CD14-positive monocyte (primary cell): ENCODE measurements around the gene CCDC149. TPM values are rescaled to one million over a fixed set of nuclear protein-coding genes. Genes with fewer than 3 reads are reported as not detected.

Experiments used
- DNase-seq, 3 donors: peaks; one replicate each; pipeline ENCODE4 v3.0.0-alpha.2; 2011 to 2022
- H2AFZ ChIP-seq: 2 replicates; pipeline ENCODE4 v1.6.0; 2012; ENCODE audit warnings: mild to moderate bottlenecking, low read depth, low read length, inconsistent platforms; ENCODE audit not compliant: insufficient read depth, poor library complexity, severe bottlenecking
- H3K27ac ChIP-seq, 2 donors: 1 replicate in 1 of 2; 2 replicates in 1 of 2; pipeline ENCODE4 v1.5.1; 2012 to 2013; ENCODE audit warnings: low read length in 2 of 2, control low read depth in 1 of 2, inconsistent platforms in 1 of 2, low read depth in 1 of 2, mild to moderate bottlenecking in 1 of 2
- H3K27me3 ChIP-seq, 2 donors: one replicate each; pipeline versions ENCODE4 v1.6.0 to v1.6.1; 2011 to 2013; ENCODE audit warnings: low read length in 2 of 2; ENCODE audit not compliant: control insufficient read depth in 2 of 2, insufficient read depth in 2 of 2
- H3K36me3 ChIP-seq, 2 donors: replicated peaks in 1 of 2; 1 replicate in 1 of 2; 2 replicates in 1 of 2; pipeline versions ENCODE4 v1.5.1 to v1.6.1; 2012 to 2013; ENCODE audit warnings: low read length in 2 of 2, control low read depth in 1 of 2, inconsistent platforms in 1 of 2, mild to moderate bottlenecking in 1 of 2; ENCODE audit not compliant: insufficient read depth in 2 of 2, control insufficient read depth in 1 of 2
- H3K4me1 ChIP-seq, 2 donors: 1 replicate in 1 of 2; 2 replicates in 1 of 2; pipeline versions ENCODE4 v1.5.1 to v1.6.1; 2012 to 2013; ENCODE audit warnings: low read length in 2 of 2, control low read depth in 1 of 2, inconsistent platforms in 1 of 2, mild to moderate bottlenecking in 1 of 2, moderate library complexity in 1 of 2; ENCODE audit not compliant: insufficient read depth in 2 of 2, control insufficient read depth in 1 of 2
- H3K4me2 ChIP-seq: replicated peaks from 2 replicates; pipeline ENCODE3; 2012; ENCODE audit warnings: low read length, moderate library complexity, mild to moderate bottlenecking; ENCODE audit not compliant: poor library complexity, severe bottlenecking; ENCODE audit errors: extremely low read depth
- H3K4me3 ChIP-seq, 3 experiments: fragments of 200-600 bp in 1 of 3; sonication (generic) in 1 of 3; replicated peaks in 1 of 3; 1 replicate in 2 of 3; 2 replicates in 1 of 3; pipeline ENCODE4 v1.5.1; 2011 to 2013; ENCODE audit warnings: low read length in 3 of 3, mild to moderate bottlenecking in 3 of 3, control low read depth in 2 of 3, low read depth in 2 of 3, inconsistent platforms in 1 of 3, moderate library complexity in 1 of 3
- H3K79me2 ChIP-seq: 2 replicates; pipeline ENCODE4 v1.6.0; 2012; ENCODE audit warnings: mild to moderate bottlenecking, control low read depth, inconsistent platforms, low read length, moderate library complexity; ENCODE audit not compliant: insufficient read depth
- H3K9ac ChIP-seq: 2 replicates; pipeline ENCODE4 v1.6.0; 2017; ENCODE audit warnings: low read length, mild to moderate bottlenecking; ENCODE audit not compliant: insufficient read depth, poor library complexity, severe bottlenecking
- H3K9me3 ChIP-seq, 2 donors: replicated peaks in 1 of 2; 1 replicate in 1 of 2; 2 replicates in 1 of 2; pipeline versions ENCODE4 v1.5.1 to v1.6.1; 2012 to 2013; ENCODE audit warnings: low read length in 2 of 2, control low read depth in 1 of 2; ENCODE audit not compliant: control insufficient read depth in 1 of 2, insufficient read depth in 1 of 2
- H4K20me1 ChIP-seq: 2 replicates; pipeline ENCODE4 v1.6.0; 2012; ENCODE audit warnings: mild to moderate bottlenecking, low read length, control low read depth, moderate library complexity; ENCODE audit not compliant: insufficient read depth
- H3K27ac Mint-ChIP-seq, 7 donors: one replicate each; pipeline ENCODE4 v1.8.0; 2020; ENCODE audit warnings: mild to moderate bottlenecking in 7 of 7, mixed read lengths in 7 of 7, moderate library complexity in 6 of 7, inconsistent platforms in 2 of 7
- H3K27me3 Mint-ChIP-seq, 3 donors: one replicate each; pipeline ENCODE4 v1.8.0; 2021 to 2022; ENCODE audit warnings: low read depth in 3 of 3, mild to moderate bottlenecking in 3 of 3, mixed read lengths in 3 of 3, moderate library complexity in 3 of 3, inconsistent platforms in 1 of 3
- H3K36me3 Mint-ChIP-seq, 2 donors: one replicate each; pipeline ENCODE4 v1.8.0; 2020; ENCODE audit warnings: mixed read lengths in 2 of 2, inconsistent platforms in 1 of 2, mild to moderate bottlenecking in 1 of 2
- H3K4me1 Mint-ChIP-seq: one replicate; pipeline ENCODE4 v1.8.0; 2020; ENCODE audit warnings: mild to moderate bottlenecking, mixed read lengths
- H3K4me3 Mint-ChIP-seq, 2 donors: one replicate each; pipeline ENCODE4 v1.8.0; 2020; ENCODE audit warnings: mild to moderate bottlenecking in 2 of 2, mixed read lengths in 2 of 2, moderate library complexity in 1 of 2
- H3K9me3 Mint-ChIP-seq, 7 donors: one replicate each; pipeline ENCODE4 v1.8.0; 2020 to 2022; ENCODE audit warnings: mixed read lengths in 7 of 7, mild to moderate bottlenecking in 6 of 7, moderate library complexity in 6 of 7, inconsistent platforms in 2 of 7
- WGBS: methylation state at CpG from one replicate; pipeline ENCODE4 v1.1.5; 2013; ENCODE audit warnings: missing lambda C conversion rate; ENCODE audit not compliant: insufficient coverage; 5-methylcytosine and 5-hydroxymethylcytosine counted together
- intact Hi-C, 2 donors: fragments of 100-400 bp; cut with micrococcal nuclease; formaldehyde crosslinking; loops; one replicate each; pipeline versions ENCODE4 v1.15.0 to v1.15.1; 2023
- polyA plus RNA-seq, 3 donors: library from polyadenylated mRNA; depleted of rRNA in 1 of 3; unstranded in 2 of 3; stranded (reverse) in 1 of 3; fragments of 300-500 nt in 2 of 3; fragments of >200 nt in 1 of 3; fragmentation: Illumina TruSeq in 2 of 3; gene quantifications; 1 replicate in 2 of 3; 2 replicates in 1 of 3; pipeline ENCODE4 v1.2.3, GENCODE V29; 2012 to 2021
- TF ChIP-seq, protein P1 (sequence below): fragments of 200-600 bp; IDR thresholded peaks from one replicate; pipeline ENCODE4 v1.8.0; 2022; ENCODE audit warnings: antibody characterized with exemption, mild to moderate bottlenecking

CCDC149 gene
- polyA plus RNA-seq, 3 donors = 5.5 to 15.8 (median 14.9) TPM

DNA sequence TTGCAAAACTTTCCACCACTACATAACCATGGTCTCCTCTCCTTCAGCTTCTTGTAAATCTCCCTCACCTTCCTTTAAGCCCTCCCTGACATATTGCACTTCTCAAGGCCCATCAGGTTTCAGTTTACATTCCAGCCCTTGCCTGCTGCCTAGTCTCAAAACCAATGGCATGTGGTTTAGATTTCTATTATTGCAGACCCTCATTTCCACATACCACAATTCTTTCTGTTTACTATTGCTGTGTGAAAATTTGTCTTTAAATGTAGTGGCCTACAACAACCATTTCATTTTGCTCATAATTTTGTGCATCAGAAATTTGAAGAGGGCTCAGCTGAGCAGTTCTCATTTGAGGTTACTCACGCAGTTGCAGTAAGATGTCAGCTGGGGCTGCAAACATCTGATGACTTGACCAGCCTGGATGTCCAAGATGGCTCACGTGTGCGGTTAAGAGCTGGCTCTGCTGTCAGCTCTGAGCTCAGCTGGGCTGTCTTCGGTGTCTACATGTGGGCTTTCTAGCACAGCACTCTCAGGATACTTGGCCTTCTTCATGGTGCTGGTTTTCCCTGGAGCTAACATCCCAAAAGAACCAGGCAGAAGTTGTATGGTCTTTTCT is 147.4 kb downstream of the CCDC149 start:
- H3K9ac ChIP-seq = no peak overlapping the region
- Mint-ChIP-seq H3K4me3 (no peak overlapping the region), H3K9me3 (peaks cover 0 to 5% (median 1%) of the 10 kb centered on the region in 7 donors)

DNA sequence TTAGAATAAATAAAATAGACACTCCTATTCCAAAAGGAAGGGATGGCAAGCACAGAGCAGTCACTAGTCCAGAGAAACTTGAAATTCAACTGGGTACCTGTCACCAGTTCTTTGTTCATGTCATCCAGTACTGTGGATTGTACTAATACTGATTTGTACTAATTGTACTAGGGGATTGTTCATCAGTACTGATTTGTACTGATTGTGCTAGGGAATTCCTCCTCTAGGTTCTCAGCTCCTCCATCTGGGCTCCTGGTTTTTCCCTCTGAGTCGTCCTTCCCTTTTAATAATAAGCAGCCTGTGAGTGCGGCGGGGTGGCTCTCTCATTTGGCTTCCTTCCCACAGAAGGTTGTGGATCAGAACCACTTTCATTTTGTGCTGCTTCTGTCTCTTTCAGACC is 148.5 kb downstream of the CCDC149 start:
- H3K9me3 Mint-ChIP-seq = peaks cover 0 to 6% (median 2%) of the 10 kb centered on the region in 7 donors
- TF ChIP-seq, protein P1, sequence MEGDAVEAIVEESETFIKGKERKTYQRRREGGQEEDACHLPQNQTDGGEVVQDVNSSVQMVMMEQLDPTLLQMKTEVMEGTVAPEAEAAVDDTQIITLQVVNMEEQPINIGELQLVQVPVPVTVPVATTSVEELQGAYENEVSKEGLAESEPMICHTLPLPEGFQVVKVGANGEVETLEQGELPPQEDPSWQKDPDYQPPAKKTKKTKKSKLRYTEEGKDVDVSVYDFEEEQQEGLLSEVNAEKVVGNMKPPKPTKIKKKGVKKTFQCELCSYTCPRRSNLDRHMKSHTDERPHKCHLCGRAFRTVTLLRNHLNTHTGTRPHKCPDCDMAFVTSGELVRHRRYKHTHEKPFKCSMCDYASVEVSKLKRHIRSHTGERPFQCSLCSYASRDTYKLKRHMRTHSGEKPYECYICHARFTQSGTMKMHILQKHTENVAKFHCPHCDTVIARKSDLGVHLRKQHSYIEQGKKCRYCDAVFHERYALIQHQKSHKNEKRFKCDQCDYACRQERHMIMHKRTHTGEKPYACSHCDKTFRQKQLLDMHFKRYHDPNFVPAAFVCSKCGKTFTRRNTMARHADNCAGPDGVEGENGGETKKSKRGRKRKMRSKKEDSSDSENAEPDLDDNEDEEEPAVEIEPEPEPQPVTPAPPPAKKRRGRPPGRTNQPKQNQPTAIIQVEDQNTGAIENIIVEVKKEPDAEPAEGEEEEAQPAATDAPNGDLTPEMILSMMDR = no peak
- Histone ChIP-seq H3K9ac (no peak overlapping the region), H3K9me3 (no peaks in the 10 kb centered on the region), H3K4me2 (no peak overlapping the region), H3K4me3 (no peak overlapping the region), H3K4me1 (no peaks in the 10 kb centered on the region), H4K20me1 (no peaks in the 10 kb centered on the region), H3K36me3 (no peaks in the 10 kb centered on the region), H3K27me3 (no peaks in the 10 kb centered on the region), H3K79me2 (no peaks in the 10 kb centered on the region), H3K27ac (no peak overlapping the region), H2AFZ (no peak overlapping the region)
- intact Hi-C loops = no loop called here
- peak in 1 of 3 donors; percentile 13 for DNase-seq
- peak overlapping the region in 1 of 7 donors; percentile 77 for H3K27ac Mint-ChIP-seq
- H3K36me3 Mint-ChIP-seq = no peaks in the 10 kb centered on the region
- no CpG with 5 or more reads among the region's 3 CpGs for WGBS
- H3K27me3 Mint-ChIP-seq = peaks cover 0 to 5% (median 0%) of the 10 kb centered on the region in 3 donors
- H3K4me1 Mint-ChIP-seq = no peaks in the 10 kb centered on the region
- H3K4me3 Mint-ChIP-seq = no peak overlapping the region

More for the DNA sequence above, 147.4 kb downstream of the CCDC149 start:
- Mint-ChIP-seq H3K36me3 (no peaks in the 10 kb centered on the region), H3K27ac (no peak overlapping the region), H3K27me3 (peaks cover 0 to 3% (median 0%) of the 10 kb centered on the region in 3 donors), H3K4me1 (peaks cover 9% of the 10 kb centered on the region)
- TF ChIP-seq, protein P1 = no peak
- H3K4me3 ChIP-seq = no peak overlapping the region
- no peak overlapping the region for H3K27ac ChIP-seq
- H3K4me2 ChIP-seq = no peak overlapping the region
- intact Hi-C loops = no loop called here
- H2AFZ ChIP-seq = no peak overlapping the region
- DNase-seq = no peak
- no peaks in the 10 kb centered on the region for H3K36me3 ChIP-seq
- no peaks in the 10 kb centered on the region for H3K27me3 ChIP-seq
- H3K4me1 ChIP-seq = peaks cover 3 to 7% of the 10 kb centered on the region in 2 donors
- no peaks in the 10 kb centered on the region for H3K9me3 ChIP-seq
- H3K79me2 ChIP-seq = no peaks in the 10 kb centered on the region
- WGBS = 84% methylated on average over 4 of the region's 4 CpGs
- no peaks in the 10 kb centered on the region for H4K20me1 ChIP-seq
